ENCODE measurements around the gene MAGI2. TPM values are rescaled to one million over a fixed set of nuclear protein-coding genes. Genes with fewer than 3 reads are reported as not detected.

MAGI2 gene
- total and polyA plus RNA-seq, 2 donors from 2014 or later, result 4.4 to 9.0 TPM

DNA sequence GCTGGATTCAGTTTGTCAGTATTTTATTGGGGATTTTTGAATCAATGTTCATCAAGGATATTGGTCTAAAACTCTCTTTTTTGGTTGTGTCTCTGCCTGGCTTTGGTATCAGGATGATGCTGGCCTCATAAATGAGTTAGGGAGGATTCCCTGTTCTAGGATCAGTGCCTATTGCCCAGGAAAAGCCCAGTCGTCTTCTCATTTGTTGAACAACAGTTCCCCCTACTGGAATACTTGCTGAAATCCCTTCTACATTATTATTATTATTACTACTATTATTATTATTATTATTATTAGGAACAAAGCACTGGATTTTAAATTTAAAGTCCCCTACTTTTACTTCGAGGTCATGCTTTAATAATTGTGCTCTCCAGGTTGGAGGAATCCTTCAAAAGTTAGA lies 528.9 kb downstream of the MAGI2 start:
- no peak for FAIRE-seq
- intact Hi-C loops (cut with DNase I), result no loop called here
- H3K27ac ChIP-seq (ENCODE audit: low read depth in 2 of 2, low read length in 2 of 2), result no peak overlapping the region
- H3K4me1 ChIP-seq (ENCODE audit: control insufficient read depth in 2 of 3, insufficient read depth in 2 of 3, low read depth in 1 of 3, low read length in 3 of 3), result no peaks in the 10 kb centered on the region
- H3K36me3 ChIP-seq (ENCODE audit: control insufficient read depth in 2 of 3, insufficient read depth in 3 of 3, low read length in 3 of 3), result no peaks in the 10 kb centered on the region
- H3K27me3 ChIP-seq (ENCODE audit: control insufficient read depth, insufficient read depth, low read length), result no peaks in the 10 kb centered on the region
- TF ChIP-seq, protein P1, sequence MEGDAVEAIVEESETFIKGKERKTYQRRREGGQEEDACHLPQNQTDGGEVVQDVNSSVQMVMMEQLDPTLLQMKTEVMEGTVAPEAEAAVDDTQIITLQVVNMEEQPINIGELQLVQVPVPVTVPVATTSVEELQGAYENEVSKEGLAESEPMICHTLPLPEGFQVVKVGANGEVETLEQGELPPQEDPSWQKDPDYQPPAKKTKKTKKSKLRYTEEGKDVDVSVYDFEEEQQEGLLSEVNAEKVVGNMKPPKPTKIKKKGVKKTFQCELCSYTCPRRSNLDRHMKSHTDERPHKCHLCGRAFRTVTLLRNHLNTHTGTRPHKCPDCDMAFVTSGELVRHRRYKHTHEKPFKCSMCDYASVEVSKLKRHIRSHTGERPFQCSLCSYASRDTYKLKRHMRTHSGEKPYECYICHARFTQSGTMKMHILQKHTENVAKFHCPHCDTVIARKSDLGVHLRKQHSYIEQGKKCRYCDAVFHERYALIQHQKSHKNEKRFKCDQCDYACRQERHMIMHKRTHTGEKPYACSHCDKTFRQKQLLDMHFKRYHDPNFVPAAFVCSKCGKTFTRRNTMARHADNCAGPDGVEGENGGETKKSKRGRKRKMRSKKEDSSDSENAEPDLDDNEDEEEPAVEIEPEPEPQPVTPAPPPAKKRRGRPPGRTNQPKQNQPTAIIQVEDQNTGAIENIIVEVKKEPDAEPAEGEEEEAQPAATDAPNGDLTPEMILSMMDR (IDR thresholded peaks at IDR 0.05; ENCODE audit: borderline replicate concordance, extremely low read depth, insufficient read depth), result no peak
- no peaks in the 10 kb centered on the region for H3K9me3 ChIP-seq (ENCODE audit: control insufficient read depth in 2 of 3, insufficient read depth in 1 of 3, low read length in 3 of 3)
- DNase-seq, result peak in 2 of 5 donors; percentile 16 to 30
- H3K9ac ChIP-seq (ENCODE audit: low read length in 3 of 3), result no peak overlapping the region
- H3K4me3 ChIP-seq (ENCODE audit: low read length in 3 of 3), result no peak overlapping the region

DNA sequence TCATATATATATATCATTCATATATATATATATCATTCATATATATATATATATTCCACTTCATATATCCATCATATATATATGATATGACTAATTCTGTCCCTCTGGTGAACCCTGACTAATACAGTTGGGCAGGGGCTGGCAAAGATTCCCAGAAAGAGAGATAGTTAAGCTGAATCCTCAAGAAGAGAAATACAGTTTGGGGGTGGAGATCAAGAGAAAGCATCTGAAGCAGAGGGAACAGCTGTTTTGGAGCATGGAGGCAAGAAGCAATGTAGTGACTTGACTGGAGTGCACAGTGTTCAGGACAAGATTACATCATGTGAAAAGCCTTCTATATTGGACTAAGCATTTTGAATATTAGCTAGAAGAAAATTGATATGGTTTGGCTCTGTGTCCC lies 540.7 kb downstream of the MAGI2 start:
- no peak overlapping the region for H3K27ac ChIP-seq (ENCODE audit: low read depth in 2 of 2, low read length in 2 of 2)

DNA sequence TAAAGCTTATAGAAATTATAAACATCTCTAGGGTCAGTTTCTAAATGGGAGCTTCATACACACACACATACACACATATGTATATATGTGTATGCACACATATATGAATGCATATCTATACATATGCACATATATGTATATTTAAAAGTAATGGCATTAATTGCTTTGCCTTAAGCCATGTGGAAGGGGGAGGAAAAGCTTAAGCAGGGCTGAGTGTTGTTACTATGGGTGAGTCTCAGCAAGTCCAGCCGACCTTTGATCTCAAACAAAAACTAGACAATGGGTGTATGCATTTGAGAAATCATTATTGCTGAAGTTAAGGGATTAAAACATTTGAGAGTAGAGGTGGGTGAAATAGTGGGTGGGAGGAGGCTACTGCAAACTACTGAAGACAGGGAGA lies 546.7 kb downstream of the MAGI2 start:
- FAIRE-seq, result no peak
- Histone ChIP-seq H3K27ac (ENCODE audit: low read depth in 2 of 2, low read length in 2 of 2) (no peak overlapping the region), H3K9ac (ENCODE audit: low read length in 3 of 3) (no peak overlapping the region), H3K36me3 (ENCODE audit: control insufficient read depth in 2 of 3, insufficient read depth in 3 of 3, low read length in 3 of 3) (no peaks in the 10 kb centered on the region), H3K9me3 (ENCODE audit: control insufficient read depth in 2 of 3, insufficient read depth in 1 of 3, low read length in 3 of 3) (no peaks in the 10 kb centered on the region), H3K4me3 (ENCODE audit: low read length in 3 of 3) (no peak overlapping the region), H3K27me3 (ENCODE audit: control insufficient read depth, insufficient read depth, low read length) (no peaks in the 10 kb centered on the region), H3K4me1 (ENCODE audit: control insufficient read depth in 2 of 3, insufficient read depth in 2 of 3, low read depth in 1 of 3, low read length in 3 of 3) (no peaks in the 10 kb centered on the region)
- no peak for DNase-seq
- intact Hi-C loops (cut with DNase I), result no loop called here
- TF ChIP-seq, protein P1 (IDR thresholded peaks at IDR 0.05; ENCODE audit: borderline replicate concordance, extremely low read depth, insufficient read depth), result no peak

More for the DNA sequence above, 540.7 kb downstream of the MAGI2 start:
- DNase-seq (no peak), FAIRE-seq (no peak)
- Histone ChIP-seq H3K4me3 (ENCODE audit: low read length in 3 of 3) (no peak overlapping the region), H3K36me3 (ENCODE audit: control insufficient read depth in 2 of 3, insufficient read depth in 3 of 3, low read length in 3 of 3) (no peaks in the 10 kb centered on the region), H3K27me3 (ENCODE audit: control insufficient read depth, insufficient read depth, low read length) (no peaks in the 10 kb centered on the region), H3K9me3 (ENCODE audit: control insufficient read depth in 2 of 3, insufficient read depth in 1 of 3, low read length in 3 of 3) (no peaks in the 10 kb centered on the region), H3K9ac (ENCODE audit: low read length in 3 of 3) (no peak overlapping the region), H3K4me1 (ENCODE audit: control insufficient read depth in 2 of 3, insufficient read depth in 2 of 3, low read depth in 1 of 3, low read length in 3 of 3) (no peaks in the 10 kb centered on the region)
- TF ChIP-seq, protein P1 (IDR thresholded peaks at IDR 0.05; ENCODE audit: borderline replicate concordance, extremely low read depth, insufficient read depth), result no peak
- intact Hi-C loops (cut with DNase I), result no loop called here

DNA sequence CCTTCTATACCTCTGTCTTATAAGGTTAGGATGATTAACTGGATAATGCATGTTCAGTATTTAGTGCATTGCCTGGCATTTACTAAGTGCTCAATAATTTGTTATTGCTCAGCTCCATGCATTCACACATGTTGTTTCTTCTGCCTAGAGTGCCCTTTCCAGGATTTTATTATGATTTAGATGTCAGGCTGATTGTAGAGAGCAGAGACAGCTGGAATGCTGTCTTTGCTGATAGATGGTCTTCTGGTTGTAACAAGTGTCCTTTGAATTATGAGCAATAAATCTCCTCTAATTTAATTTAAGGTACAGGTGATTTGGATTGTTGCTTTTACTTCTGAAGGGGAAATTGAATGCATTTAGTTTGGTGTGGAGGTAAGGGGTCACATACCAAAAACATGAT lies 548.0 kb downstream of the MAGI2 start:
- FAIRE-seq (no peak), DNase-seq (peak in 2 of 5 donors; percentile 32)
- Histone ChIP-seq H3K27ac (ENCODE audit: low read depth in 2 of 2, low read length in 2 of 2) (no peak overlapping the region), H3K4me1 (ENCODE audit: control insufficient read depth in 2 of 3, insufficient read depth in 2 of 3, low read depth in 1 of 3, low read length in 3 of 3) (no peaks in the 10 kb centered on the region), H3K36me3 (ENCODE audit: control insufficient read depth in 2 of 3, insufficient read depth in 3 of 3, low read length in 3 of 3) (no peaks in the 10 kb centered on the region), H3K4me3 (ENCODE audit: low read length in 3 of 3) (no peak overlapping the region), H3K9ac (ENCODE audit: low read length in 3 of 3) (no peak overlapping the region), H3K9me3 (ENCODE audit: control insufficient read depth in 2 of 3, insufficient read depth in 1 of 3, low read length in 3 of 3) (no peaks in the 10 kb centered on the region), H3K27me3 (ENCODE audit: control insufficient read depth, insufficient read depth, low read length) (no peaks in the 10 kb centered on the region)
- TF ChIP-seq, protein P1 (IDR thresholded peaks at IDR 0.05; ENCODE audit: borderline replicate concordance, extremely low read depth, insufficient read depth), result no peak
- intact Hi-C loops (cut with DNase I), result no loop called here
